HTR-8/SVneo (cell line): ENCODE data around the gene LGR4.
A peak's percentile ranks its signal among the peaks of the same experiment; 100 is the strongest.
"Not testable (repeated sequence)": the region's sequence is repeated elsewhere in the genome, so short reads cannot be mapped to it uniquely, and the experiment has no call there.

Experiments
- DNase-seq: peaks from one replicate; pipeline ENCODE4 v3.0.0; 2011; ENCODE audit warnings: low spot score, mixed read lengths; ENCODE audit not compliant: insufficient read length
- FAIRE-seq: peaks from 2 replicates; lab custom pipeline; 2011; peaks lifted over from hg19 to GRCh38; lab: Jason Lieb, UNC

The LGR4 gene

DNA sequence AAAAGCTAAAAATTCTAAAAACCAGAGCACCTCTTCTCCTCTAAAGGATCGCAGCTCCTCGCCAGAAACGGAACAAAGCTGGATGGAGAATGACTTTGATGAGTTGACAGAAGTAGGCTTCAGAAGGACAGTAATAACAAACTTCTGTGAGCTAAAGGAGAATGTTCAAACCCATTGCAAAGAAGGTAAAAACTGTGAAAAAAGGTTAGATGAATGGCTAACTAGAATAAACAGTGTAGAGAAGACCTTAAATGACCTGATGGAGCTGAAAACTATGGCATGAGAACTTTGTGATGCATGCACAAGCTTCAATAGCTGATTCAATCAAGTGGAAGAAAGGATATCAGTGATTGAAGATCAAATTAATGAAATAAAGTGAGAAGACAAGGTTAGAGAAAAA lies 150.4 kb downstream of the LGR4 start:
- DNase-seq, FAIRE-seq: not testable (repeated sequence)

DNA sequence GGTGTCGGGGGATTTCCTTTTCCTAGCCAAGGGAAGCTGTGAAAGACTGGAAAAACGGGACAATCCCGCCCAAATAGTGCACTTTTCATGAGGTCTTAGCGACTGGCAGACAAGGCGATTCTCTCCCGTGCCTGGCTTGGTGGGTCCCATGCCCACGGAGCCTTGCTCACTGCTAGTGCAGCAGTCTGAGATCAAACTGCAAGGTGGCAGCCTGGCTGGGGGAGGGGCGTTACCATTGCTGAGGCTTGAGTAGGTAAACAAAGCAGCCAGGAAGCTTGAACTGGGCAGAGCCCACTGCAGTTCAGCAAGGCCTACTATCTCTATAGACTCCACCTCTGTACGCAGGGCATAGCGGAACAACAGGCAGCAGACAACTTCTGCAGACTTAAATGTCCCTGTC lies 151.2 kb downstream of the LGR4 start:
- not testable (repeated sequence) for FAIRE-seq, DNase-seq

DNA sequence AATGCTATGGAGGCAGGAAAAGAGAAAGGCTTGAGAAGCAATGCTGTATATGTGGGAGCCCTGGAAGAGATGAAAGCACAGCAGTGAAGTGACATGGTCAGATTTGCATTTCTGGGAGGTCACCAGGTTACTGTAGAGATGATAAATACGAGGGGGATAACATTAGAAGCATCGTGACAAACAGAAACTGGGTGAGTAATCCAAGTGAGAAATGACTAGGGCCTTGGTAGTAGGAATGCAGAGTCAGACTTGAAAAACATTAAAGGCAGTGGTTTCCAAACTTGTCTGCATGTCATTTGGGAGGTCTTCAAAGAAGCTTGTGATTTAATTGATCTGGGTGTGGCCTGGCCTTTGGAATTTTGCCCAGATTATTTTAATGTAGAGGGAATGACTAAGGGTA lies 153.5 kb downstream of the LGR4 start:
- DNase-seq (no peak), FAIRE-seq (no peak)

DNA sequence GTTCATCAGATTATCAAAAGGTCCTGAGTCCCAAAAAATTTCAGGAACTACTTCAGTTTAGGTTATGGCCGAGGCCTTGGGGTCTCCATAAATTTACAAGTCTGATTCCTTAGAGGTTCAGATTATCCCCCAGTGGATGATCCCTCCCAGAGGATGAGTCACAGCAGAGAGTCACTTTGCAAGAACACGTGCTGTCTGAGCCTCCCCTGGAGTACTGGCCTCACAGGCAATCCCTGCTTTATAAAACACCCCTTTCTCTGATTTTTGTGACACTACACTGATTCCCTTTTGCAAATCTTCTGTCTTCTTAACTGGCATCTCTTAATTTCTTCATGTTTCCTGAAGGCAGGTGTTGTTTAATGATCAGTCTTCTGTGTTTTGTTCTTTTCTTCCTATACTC lies 154.8 kb downstream of the LGR4 start:
- FAIRE-seq (peak; percentile 40), DNase-seq (peak; percentile 30)
